Transverse colon (tissue), 4 donors: Measurements from ENCODE around the gene HSF2BP. TPM values are rescaled to one million over a fixed set of nuclear protein-coding genes. Genes with fewer than 3 reads are reported as not detected.

Source experiments
- DNase-seq: peaks from one replicate; pipeline ENCODE4 v3.0.0-alpha.2; 2019
- H3K27ac ChIP-seq, 4 donors: fragments of 200-600 bp; sonication (generic); 2 replicates each; pipeline ENCODE4 v1.5.1; 2016 to 2018; ENCODE audit warnings: inconsistent platforms in 4 of 4
- H3K27me3 ChIP-seq: fragments of 200-600 bp; sonication (generic); 2 replicates; pipeline ENCODE4 v1.5.1; 2017; ENCODE audit warnings: inconsistent platforms
- H3K36me3 ChIP-seq, 4 donors: fragments of 200-600 bp; sonication (generic); 2 replicates each; pipeline ENCODE4 v1.5.1; 2017 to 2019; ENCODE audit warnings: inconsistent platforms in 4 of 4
- H3K4me1 ChIP-seq, 4 donors: fragments of 200-600 bp; sonication (generic); 2 replicates each; pipeline ENCODE4 v1.5.1; 2017 to 2020; ENCODE audit warnings: inconsistent platforms in 4 of 4
- H3K4me3 ChIP-seq, 4 donors: fragments of 200-600 bp; sonication (generic); 1 replicate in 1 of 4; 2 replicates in 3 of 4; pipeline versions ENCODE4 v1.5.1 to v1.6.1; 2017 to 2019; ENCODE audit warnings: inconsistent platforms in 4 of 4
- H3K9me3 ChIP-seq, 2 donors: fragments of 200-600 bp; sonication (generic); 2 replicates each; pipeline ENCODE4 v1.5.1; 2017 to 2019; ENCODE audit warnings: inconsistent platforms in 2 of 2
- EP300 ChIP-seq: sonication (generic); formaldehyde crosslinking; IDR thresholded peaks from one replicate; pipeline ENCODE4 v1.6.1; 2017; ENCODE audit warnings: antibody characterized with exemption, low read depth
- POLR2A ChIP-seq: fragments of 450-650 bp; IDR thresholded peaks from one replicate; pipeline ENCODE4 v1.6.1; 2016; ENCODE audit warnings: antibody characterized with exemption, mild to moderate bottlenecking, moderate library complexity
- POLR2AphosphoS5 ChIP-seq, 3 donors: sonication (generic); formaldehyde crosslinking; IDR thresholded peaks; one replicate each; pipeline ENCODE4 v1.6.1; 2016; ENCODE audit warnings: antibody characterized with exemption in 3 of 3
- WGBS, 2 donors: methylation state at CpG; one replicate each; pipeline ENCODE4 v1.1.5; 2018; ENCODE audit warnings: low coverage in 1 of 2; 5-methylcytosine and 5-hydroxymethylcytosine counted together
- in situ Hi-C, 4 donors: fragments of 200-750 bp; cut with MboI; loops; one replicate each; pipeline versions ENCODE4 v1.15.0 to v1.15.1; 2017; ENCODE audit warnings: low sequenced_read_pairs in 3 of 4, low pct_ligation_motif_present in 1 of 4, low pct_unique_long_range_greater_than_20kb in 1 of 4
- intact Hi-C: fragments of 100-400 bp; cut with DNase I; formaldehyde crosslinking; loops from one replicate; pipeline ENCODE4 v1.15.1; 2023; ENCODE audit warnings: low total_unique reads
- total RNA-seq, 4 donors: library from RNA; depleted of rRNA; stranded (reverse); fragments of >200 nt; gene quantifications; one replicate each; pipeline ENCODE4 v1.1.0, GENCODE V29; 2016
- TF ChIP-seq, protein P1 (sequence below), 5 experiments: fragments of 200-600 bp in 3 of 5; fragments of 450-650 bp in 2 of 5; sonication (generic) in 3 of 5; IDR thresholded peaks; 1 replicate in 2 of 5; 2 replicates in 3 of 5; pipeline ENCODE4 v1.5.1; 2016 to 2017; ENCODE audit warnings: antibody characterized with exemption in 5 of 5, inconsistent platforms in 3 of 5, mild to moderate bottlenecking in 2 of 5, moderate library complexity in 1 of 5

The HSF2BP gene
- total RNA-seq, 4 donors from 2014 or later: 0.48 to 0.82 TPM; not detected in 2

- no peak overlapping the region for H3K4me3 ChIP-seq
- in situ Hi-C loops: no loop called here
- intact Hi-C loops: no loop called here
- WGBS, 2 donors: 89 to 97% methylated on average over 5 to 11 of the region's 11 CpGs
- no peaks in the 10 kb centered on the region for H3K27me3 ChIP-seq
- H3K36me3 ChIP-seq: peaks cover 0 to 4% (median 1%) of the 10 kb centered on the region in 4 donors
- no peak for DNase-seq
- no peaks in the 10 kb centered on the region for H3K9me3 ChIP-seq
- TF ChIP-seq EP300: no peak
- TF ChIP-seq, protein P1, sequence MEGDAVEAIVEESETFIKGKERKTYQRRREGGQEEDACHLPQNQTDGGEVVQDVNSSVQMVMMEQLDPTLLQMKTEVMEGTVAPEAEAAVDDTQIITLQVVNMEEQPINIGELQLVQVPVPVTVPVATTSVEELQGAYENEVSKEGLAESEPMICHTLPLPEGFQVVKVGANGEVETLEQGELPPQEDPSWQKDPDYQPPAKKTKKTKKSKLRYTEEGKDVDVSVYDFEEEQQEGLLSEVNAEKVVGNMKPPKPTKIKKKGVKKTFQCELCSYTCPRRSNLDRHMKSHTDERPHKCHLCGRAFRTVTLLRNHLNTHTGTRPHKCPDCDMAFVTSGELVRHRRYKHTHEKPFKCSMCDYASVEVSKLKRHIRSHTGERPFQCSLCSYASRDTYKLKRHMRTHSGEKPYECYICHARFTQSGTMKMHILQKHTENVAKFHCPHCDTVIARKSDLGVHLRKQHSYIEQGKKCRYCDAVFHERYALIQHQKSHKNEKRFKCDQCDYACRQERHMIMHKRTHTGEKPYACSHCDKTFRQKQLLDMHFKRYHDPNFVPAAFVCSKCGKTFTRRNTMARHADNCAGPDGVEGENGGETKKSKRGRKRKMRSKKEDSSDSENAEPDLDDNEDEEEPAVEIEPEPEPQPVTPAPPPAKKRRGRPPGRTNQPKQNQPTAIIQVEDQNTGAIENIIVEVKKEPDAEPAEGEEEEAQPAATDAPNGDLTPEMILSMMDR (IDR thresholded peaks at IDR 0.05): no peak
- no peak for TF ChIP-seq POLR2AphosphoS5 (IDR thresholded peaks at IDR 0.05)
- TF ChIP-seq POLR2A: no peak
- H3K27ac ChIP-seq: no peak overlapping the region
- H3K4me1 ChIP-seq: peaks cover under 1 to 6% (median 5%) of the 10 kb centered on the region in 4 donors
Observed at GRCh38 chr21:43697758-43698643, 38.7 kb upstream of the HSF2BP start.

- no peak overlapping the region for H3K4me3 ChIP-seq
- TF ChIP-seq, protein P1 (IDR thresholded peaks at IDR 0.05): no peak
- TF ChIP-seq EP300: no peak
- TF ChIP-seq POLR2A: no peak
- TF ChIP-seq POLR2AphosphoS5 (IDR thresholded peaks at IDR 0.05): no peak
- peak; percentile 39 for DNase-seq
- intact Hi-C loops (no loop called here), in situ Hi-C loops (no loop called here)
- H3K36me3 ChIP-seq: peaks cover 0 to 10% (median 2%) of the 10 kb centered on the region in 4 donors
- H3K4me1 ChIP-seq: no peaks in the 10 kb centered on the region
- no peaks in the 10 kb centered on the region for H3K9me3 ChIP-seq
- no peaks in the 10 kb centered on the region for H3K27me3 ChIP-seq
- no peak overlapping the region for H3K27ac ChIP-seq
- 80 to 93% methylated on average over 3 to 17 of the region's 17 CpGs for WGBS, 2 donors
Observed at GRCh38 chr21:43696214-43696613, 36.9 kb upstream of the HSF2BP start.

DNA sequence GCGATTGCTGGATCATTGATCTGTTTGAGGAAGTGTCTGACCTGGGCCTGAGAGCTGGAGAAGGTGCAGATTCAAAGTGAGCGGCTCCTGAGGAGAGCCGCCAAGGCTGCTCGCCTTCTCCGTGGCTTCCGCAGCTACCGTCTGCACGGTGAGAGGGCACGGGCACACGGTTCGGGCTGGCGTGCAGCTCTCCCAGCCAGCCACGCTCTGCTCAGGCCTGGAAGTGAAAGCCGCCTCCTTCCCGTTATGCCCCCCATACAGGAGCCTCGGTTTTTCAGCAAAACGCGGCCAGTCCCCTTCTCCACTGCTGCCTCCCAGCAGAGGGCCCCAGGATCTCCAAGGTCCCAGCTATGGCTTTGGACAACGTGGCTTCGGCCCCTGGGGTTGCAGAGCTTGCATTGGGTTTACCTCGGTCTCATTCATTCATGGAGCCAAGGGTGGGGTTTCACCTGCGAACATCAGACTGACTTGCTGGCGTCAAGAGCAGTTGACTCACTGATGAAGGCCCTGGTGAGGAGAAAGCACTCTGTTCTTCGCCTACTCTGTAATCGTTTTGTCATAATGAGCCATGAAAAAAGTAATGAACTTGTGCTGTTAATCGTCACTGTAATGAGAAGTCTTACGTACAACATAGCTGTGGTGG lies 35.3 kb upstream of the HSF2BP start:
- Histone ChIP-seq H3K9me3 (no peaks in the 10 kb centered on the region), H3K4me3 (no peak overlapping the region), H3K27ac (no peak overlapping the region), H3K27me3 (no peaks in the 10 kb centered on the region), H3K4me1 (no peaks in the 10 kb centered on the region), H3K36me3 (peaks cover 0 to 19% (median 2%) of the 10 kb centered on the region in 4 donors)
- intact Hi-C loops: no loop called here
- in situ Hi-C loops: no loop called here
- DNase-seq: no peak
- TF ChIP-seq EP300 (no peak), POLR2A (no peak), POLR2AphosphoS5 (IDR thresholded peaks at IDR 0.05) (no peak)
- TF ChIP-seq, protein P1 (IDR thresholded peaks at IDR 0.05): no peak
- WGBS, 2 donors: 93 to 100% methylated on average over 2 to 27 of the region's 27 CpGs

- in situ Hi-C loops: no loop called here
- Histone ChIP-seq H3K27me3 (no peaks in the 10 kb centered on the region), H3K27ac (no peak overlapping the region), H3K4me3 (no peak overlapping the region), H3K36me3 (peaks cover 0 to 19% (median 2%) of the 10 kb centered on the region in 4 donors), H3K9me3 (no peaks in the 10 kb centered on the region), H3K4me1 (no peaks in the 10 kb centered on the region)
- DNase-seq: no peak
- TF ChIP-seq EP300: no peak
- no peak for TF ChIP-seq POLR2A
- WGBS, 2 donors: 92 to 94% methylated on average over 12 to 23 of the region's 23 CpGs
- intact Hi-C loops: no loop called here
Observed at GRCh38 chr21:43693981-43694380, 34.7 kb upstream of the HSF2BP start.
